UCSD-AML1 (cell line): ENCODE measurements around the gene RERE.
"Not testable (repeated sequence)": the region's sequence is repeated elsewhere in the genome, so short reads cannot be mapped to it uniquely, and the experiment has no call there.

Experiments used
- DNase-seq: peaks from one replicate; lab custom pipeline; 2025; ENCODE audit not compliant: unreplicated experiment; lab: John Stamatoyannopoulos, UW

RERE gene

DNA sequence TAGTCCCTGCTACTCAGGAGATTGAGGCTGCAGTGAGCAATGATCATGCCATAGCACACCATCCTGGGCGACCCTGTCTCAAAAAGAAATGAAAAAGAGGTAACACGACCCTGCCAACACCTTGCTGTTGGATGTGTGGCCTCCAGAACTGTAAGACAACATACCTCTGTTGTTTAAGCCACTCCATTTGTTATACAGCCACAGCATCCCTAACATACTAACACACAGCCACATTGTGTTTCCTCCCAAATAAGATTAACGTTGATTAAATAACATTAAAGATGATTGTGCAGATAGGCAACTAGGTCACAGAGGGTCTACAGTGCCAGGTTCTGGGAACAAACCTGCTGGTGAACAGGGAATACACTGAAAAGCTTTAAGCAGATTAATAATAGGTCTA is 170.4 kb downstream of the RERE start:
- DNase-seq, result no peak

DNA sequence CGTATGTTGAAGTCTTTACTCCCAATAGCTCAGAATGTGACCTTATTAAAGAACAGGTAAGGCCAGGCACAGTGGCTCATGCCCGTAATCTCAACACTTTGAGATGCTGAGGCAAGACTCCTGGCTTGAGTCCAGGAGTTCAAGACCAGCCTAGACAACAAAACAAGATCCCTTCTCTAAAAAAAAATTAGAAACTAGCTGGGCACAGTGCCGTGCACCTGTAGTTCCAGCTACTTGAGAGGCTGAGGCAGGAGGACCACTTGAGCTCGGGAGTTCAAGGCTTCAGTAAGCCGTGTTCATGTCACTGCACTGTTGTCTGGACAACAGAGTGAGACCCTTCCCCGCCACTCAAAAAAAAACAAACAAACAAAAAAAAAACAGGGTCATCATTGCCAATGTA is 171.3 kb downstream of the RERE start:
- no peak for DNase-seq

- no peak for DNase-seq
Measured at GRCh38 chr1:8643542-8644536, 173.6 kb downstream of the RERE start.

GRCh38 chr1:8642114-8642513 is 175.3 kb downstream of the RERE start:
- no peak for DNase-seq

GRCh38 chr1:8641377-8641997 is 176.0 kb downstream of the RERE start:
- DNase-seq, result no peak

DNA sequence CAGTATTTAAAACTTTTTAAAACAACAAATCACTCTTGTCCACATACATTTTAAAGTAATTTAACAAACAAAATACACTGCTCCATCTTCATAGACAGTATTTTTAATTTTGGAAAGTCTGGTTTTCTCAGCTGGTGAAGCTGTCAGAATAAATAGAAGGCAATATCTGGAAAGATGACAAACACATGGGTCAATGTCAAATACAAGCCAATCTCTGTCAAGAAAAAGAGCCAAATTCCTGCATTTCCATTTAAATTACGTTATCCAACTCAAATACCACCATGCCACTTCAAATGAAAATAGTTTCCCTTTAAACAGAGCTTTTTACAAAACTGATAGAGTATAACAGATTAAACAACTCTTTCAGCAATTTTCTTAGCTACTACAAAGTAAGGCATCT is 176.5 kb downstream of the RERE start:
- no peak for DNase-seq

- no peak for DNase-seq
Measured at GRCh38 chr1:8639148-8639547, 178.3 kb downstream of the RERE start.

DNA sequence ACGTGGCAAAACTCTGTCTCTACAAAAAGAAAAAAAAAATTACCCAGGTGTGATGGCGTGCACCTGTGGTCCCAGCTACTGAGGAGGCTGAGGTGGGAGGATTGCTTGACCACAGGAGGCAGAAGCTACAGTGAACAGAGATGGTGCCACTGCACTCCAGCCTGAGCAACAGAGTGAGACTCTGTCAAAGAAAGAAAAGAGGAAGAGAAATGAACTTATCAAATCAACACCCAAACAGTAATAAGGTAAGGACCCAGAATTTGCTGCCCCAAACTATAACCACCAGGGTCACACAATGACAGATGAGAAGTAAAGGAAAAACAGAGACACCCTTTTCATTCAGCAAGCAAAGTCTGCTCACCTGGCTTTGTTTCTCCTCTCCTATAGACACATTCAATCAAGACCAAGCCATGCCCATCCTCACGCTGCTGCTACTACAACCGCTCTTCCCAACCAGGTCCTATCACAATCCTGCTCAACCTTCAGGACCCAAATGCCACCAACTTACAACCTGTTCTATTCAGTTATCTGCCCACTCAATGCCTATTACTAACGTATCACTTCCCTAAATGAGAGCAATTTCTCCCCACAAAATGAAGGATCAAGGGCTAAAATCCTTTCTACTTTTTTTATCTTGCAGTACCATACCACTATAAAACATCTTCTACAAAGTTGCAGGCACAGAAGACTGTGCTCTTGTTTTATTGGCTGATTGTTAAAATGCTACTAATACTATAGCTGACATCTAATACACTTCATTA is 183.5 kb downstream of the RERE start:
- no peak for DNase-seq

GRCh38 chr1:8632102-8632501 is 185.3 kb downstream of the RERE start:
- no peak for DNase-seq

DNA sequence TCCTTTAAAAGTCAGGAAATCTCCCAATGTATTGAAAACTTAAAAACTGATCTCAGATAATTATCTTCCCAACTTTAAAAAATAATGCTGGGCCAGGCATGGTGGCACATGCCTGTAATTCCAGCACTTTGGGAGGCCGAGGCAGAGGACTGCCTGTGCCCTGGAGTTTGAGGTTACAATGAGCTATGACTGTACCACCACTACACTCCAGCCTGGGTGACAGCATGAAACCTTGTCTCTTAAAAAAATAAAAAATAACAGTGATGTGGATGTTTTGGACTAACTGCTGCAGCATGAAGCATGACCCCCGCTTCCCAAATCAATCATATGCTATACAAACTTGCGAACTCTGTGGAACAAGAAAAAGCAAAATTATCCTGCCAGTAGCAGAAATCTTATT is 186.3 kb downstream of the RERE start:
- DNase-seq, result no peak

DNA sequence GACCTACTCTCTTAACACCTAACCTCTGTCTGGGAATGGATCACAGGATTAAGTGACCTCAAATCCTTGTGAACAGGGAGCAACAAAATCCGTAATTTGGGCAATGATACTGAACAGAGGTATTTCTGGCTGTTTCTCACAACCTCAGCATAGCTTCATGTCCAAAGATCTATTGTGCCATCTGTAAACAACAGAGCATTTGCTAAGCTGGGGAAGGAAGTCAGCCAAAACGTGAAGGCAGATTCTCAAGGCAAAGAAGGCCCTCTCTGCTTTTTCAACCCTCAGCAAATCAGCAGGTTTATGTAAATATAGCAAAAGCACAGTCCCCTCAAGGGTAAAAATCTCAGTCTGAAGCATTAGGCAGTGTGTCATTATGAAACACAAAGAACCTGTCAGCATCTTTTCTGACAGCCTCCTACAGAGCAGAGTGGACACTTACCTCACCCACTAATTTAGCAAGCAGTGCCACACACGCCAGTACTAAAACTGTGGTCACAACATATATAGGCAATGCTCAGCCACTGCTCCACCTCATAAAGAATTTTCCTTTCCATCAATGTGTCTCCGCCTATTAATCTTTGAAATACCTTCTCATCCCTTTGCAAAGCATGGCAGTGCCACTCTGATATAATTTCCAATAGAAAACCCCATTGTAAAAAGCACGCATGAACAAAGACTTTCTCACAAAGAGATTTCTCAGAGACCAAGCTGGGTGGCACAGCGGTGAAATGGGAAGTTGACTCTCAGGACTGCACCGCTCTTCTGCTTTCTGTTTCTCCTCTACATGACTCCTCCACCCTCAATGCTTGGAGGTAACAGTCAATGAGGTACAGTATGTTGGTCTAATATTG is 188.0 kb downstream of the RERE start:
- no peak for DNase-seq

GRCh38 chr1:8628606-8629005 is 188.8 kb downstream of the RERE start:
- no peak for DNase-seq

DNA sequence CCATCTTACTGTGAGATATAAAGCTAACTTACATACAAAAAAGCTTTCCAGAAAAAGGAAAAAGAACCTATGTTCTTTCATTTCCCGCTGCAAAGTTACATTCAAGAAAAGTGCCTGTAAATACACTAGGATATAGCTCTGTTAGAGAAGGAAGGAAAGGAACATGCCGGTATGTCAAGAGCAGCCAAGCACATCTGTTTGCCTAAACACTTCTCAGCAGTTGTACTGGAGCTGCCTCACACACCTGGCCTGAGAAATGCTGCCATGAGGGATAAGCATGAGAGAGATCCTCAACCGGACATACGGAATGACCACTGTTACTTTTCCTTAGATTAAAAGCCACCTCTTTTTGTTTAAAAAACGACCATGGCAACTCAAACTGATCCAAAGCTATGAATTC is 189.7 kb downstream of the RERE start:
- no peak for DNase-seq

DNA sequence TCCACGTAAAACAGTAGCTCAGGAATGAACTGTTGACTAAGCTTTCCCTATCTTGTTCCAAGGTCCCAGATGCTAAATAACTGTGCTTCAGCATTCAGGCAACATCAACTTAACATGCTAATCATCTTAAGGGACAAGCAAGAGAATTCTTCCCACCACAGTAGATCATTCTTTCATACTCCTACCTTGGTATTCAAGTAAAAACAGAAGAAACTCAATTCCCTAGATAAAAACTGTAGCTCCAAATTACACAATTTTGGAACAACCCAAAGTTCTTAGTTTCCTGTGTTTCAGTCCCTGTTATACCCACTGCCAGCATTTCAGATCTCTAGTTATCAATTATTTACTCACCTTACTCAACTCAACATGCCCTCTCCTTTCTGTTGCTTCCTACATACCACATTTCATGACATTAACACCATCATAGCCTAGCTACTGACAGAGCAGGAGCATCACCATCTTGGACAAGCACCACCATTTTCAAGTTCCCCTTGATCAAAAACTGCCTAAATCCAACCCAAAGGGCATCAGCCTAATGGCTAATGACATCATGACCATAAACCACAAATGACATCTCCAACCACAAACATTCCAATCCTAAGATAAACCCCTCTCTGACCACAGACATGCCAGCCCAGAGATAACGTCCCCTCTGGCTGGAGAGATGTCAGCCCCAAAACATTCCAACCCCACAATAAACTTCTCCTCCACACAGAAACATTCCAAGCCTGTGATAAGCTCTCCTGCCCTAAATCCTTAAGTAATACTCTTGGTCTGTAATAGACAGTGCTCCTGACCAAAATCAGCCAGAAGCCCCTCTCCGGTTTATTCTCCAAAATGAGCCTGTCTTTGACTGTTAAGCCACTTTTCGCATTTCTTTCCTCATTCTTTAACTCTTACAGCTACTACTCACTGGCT is 191.2 kb downstream of the RERE start:
- DNase-seq, result no peak

- DNase-seq, result no peak
Measured at GRCh38 chr1:8625491-8625890, 191.9 kb downstream of the RERE start.

- DNase-seq, result not testable (repeated sequence)
Measured at GRCh38 chr1:8623651-8624192, 193.7 kb downstream of the RERE start.

DNA sequence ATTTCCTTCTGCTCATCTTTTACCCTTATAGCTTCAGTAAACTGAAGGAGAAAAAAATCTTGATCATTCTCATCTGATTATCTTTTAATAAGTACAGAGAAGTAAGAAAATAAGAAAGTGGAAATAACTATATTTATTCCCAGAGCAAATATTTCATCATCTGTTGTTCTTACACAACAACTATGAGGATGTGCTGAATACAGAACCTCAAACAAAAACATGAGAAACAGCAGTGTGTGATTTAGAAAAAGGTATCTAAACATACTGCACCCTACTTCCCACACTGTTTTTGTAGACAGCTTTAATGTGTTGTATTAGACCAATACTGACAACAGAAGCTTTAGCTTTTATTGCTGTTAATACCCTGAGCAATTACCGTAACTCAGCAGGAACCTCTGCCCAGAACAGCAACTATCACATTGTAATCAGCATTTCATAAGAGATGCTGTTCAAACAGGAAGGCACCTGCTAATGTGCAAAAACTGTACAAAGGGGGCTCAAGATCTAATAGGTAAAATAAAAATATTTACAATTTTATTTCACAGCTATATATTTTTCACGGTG is 195.6 kb downstream of the RERE start:
- not testable (repeated sequence) for DNase-seq

GRCh38 chr1:8621034-8621582 is 196.3 kb downstream of the RERE start:
- DNase-seq, result not testable (repeated sequence)
